AG10803 (cell line): ENCODE results near the gene TBCD.

Source experiments
- DNase-seq: peaks from one replicate; pipeline ENCODE4 v3.0.0; 2010; ENCODE audit warnings: low read depth
- H3K4me3 ChIP-seq: 2 replicates; pipeline ENCODE4 v1.5.1; 2011; ENCODE audit warnings: mild to moderate bottlenecking, low read length, control low read depth
- TF ChIP-seq, protein P1 (sequence below): conservative IDR thresholded peaks from 2 replicates; pipeline ENCODE4 v1.5.1; 2011; ENCODE audit warnings: mild to moderate bottlenecking, low read length, control low read depth, inconsistent platforms

TBCD gene

GRCh38 chr17:82891911-82892310 lies 140.0 kb downstream of the TBCD start:
- no peak overlapping the region for H3K4me3 ChIP-seq
- TF ChIP-seq, protein P1, sequence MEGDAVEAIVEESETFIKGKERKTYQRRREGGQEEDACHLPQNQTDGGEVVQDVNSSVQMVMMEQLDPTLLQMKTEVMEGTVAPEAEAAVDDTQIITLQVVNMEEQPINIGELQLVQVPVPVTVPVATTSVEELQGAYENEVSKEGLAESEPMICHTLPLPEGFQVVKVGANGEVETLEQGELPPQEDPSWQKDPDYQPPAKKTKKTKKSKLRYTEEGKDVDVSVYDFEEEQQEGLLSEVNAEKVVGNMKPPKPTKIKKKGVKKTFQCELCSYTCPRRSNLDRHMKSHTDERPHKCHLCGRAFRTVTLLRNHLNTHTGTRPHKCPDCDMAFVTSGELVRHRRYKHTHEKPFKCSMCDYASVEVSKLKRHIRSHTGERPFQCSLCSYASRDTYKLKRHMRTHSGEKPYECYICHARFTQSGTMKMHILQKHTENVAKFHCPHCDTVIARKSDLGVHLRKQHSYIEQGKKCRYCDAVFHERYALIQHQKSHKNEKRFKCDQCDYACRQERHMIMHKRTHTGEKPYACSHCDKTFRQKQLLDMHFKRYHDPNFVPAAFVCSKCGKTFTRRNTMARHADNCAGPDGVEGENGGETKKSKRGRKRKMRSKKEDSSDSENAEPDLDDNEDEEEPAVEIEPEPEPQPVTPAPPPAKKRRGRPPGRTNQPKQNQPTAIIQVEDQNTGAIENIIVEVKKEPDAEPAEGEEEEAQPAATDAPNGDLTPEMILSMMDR = no peak
- no peak for DNase-seq

- TF ChIP-seq, protein P1 = no peak
- no peak overlapping the region for H3K4me3 ChIP-seq
- DNase-seq = no peak
Observed at GRCh38 chr17:82892899-82893565, 141.2 kb downstream of the TBCD start.

- peak; percentile 25 for DNase-seq
- H3K4me3 ChIP-seq = no peak overlapping the region
- TF ChIP-seq, protein P1 = no peak
Observed at GRCh38 chr17:82893779-82894178, 141.9 kb downstream of the TBCD start.

DNA sequence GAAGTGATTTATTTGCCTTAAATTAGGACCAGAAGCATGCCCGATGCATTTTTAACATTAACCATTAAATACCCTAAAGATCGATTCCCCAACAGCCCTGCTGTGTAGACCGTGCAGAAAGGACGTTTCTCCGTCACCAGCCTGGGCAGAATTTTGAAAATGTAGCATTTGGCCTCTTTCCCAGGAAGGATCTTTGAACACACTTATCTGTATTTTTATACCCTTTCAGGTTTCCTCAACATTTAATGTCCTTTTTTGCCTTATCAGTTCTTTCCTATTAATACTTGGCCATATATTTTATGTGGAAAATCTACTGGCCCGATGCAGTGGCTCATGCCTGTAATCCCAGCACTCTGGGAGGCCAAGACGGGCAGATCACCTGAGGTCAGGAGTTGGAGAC lies 142.5 kb downstream of the TBCD start:
- TF ChIP-seq, protein P1 = no peak
- no peak overlapping the region for H3K4me3 ChIP-seq
- no peak for DNase-seq

GRCh38 chr17:82895087-82895486 lies 143.2 kb downstream of the TBCD start:
- TF ChIP-seq, protein P1 = no peak
- no peak for DNase-seq
- H3K4me3 ChIP-seq = no peak overlapping the region

- TF ChIP-seq, protein P1 = no peak
- no peak for DNase-seq
- no peak overlapping the region for H3K4me3 ChIP-seq
Observed at GRCh38 chr17:82896071-82897000, 144.5 kb downstream of the TBCD start.
